Neural progenitor cell (in vitro differentiated cells): Measurements from ENCODE around the gene NFATC4.

ENCODE experiments used
- CTCF ChIP-seq: fragments of 200-600 bp; sonication (generic); IDR thresholded peaks from 2 replicates; pipeline ENCODE4 v1.5.1; 2017; ENCODE audit warnings: antibody characterized with exemption, mild to moderate bottlenecking
- EZH2 ChIP-seq: fragments of 200-600 bp; sonication (generic); IDR thresholded peaks from 2 replicates; pipeline ENCODE4 v1.6.1; 2017; ENCODE audit warnings: antibody characterized with exemption, mild to moderate bottlenecking, moderate library complexity
- EZH2phosphoT487 ChIP-seq: fragments of 200-600 bp; sonication (generic); IDR thresholded peaks from 2 replicates; pipeline ENCODE4 v1.6.1; 2017; ENCODE audit warnings: antibody characterized with exemption

GRCh38 chr14:24414732-24415420 is 46.9 kb downstream of the NFATC4 start:
- TF ChIP-seq CTCF, result no peak
- TF ChIP-seq EZH2, result no peak
- TF ChIP-seq EZH2phosphoT487, result no peak
